Measurements from ENCODE around the gene NFIX. TPM values are rescaled to one million over a fixed set of nuclear protein-coding genes. Genes with fewer than 3 reads are reported as not detected.

The NFIX gene
- total RNA-seq, 1 donor from 2014 or later = 160 TPM

DNA sequence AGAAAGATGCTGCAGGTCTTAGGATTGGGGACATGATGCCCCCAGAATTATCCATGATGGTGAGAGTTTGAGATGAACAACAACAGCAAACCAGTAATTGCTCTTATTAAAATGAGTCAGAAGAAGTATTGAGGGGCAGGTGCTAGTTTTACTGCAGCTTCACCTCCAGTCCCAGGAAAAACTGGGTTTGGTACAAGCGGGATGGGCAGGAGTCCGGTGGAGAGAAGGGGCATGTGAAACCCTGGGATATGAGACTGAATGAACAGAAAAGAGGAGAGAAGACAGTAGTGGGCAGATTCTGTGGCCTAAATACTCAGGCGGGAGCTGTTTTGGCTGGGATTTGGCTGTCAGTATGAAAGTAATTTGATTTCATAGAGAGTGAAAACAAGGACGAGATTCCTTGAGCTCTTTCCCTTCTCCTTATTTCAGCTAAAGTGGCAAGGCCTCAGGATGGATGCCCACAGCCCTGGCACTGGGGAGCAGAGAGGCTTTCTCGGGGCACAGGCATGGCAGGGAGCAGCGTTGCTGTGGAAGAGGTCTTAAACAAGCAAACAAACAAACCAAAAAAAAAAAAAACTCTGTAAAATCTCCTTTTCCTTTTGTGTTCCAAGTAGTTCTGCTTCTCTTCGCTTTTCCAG, 30.7 kb downstream of the NFIX start:
- no peak for ATAC-seq (ENCODE audit: poor library complexity)
- DNase-seq = no peak
- intact Hi-C loops (cut with DNase I) = loop anchor here (5.0 kb wide), 1 partner anchor 34 kb away; no protein-coding TSS in a partner anchor

DNA sequence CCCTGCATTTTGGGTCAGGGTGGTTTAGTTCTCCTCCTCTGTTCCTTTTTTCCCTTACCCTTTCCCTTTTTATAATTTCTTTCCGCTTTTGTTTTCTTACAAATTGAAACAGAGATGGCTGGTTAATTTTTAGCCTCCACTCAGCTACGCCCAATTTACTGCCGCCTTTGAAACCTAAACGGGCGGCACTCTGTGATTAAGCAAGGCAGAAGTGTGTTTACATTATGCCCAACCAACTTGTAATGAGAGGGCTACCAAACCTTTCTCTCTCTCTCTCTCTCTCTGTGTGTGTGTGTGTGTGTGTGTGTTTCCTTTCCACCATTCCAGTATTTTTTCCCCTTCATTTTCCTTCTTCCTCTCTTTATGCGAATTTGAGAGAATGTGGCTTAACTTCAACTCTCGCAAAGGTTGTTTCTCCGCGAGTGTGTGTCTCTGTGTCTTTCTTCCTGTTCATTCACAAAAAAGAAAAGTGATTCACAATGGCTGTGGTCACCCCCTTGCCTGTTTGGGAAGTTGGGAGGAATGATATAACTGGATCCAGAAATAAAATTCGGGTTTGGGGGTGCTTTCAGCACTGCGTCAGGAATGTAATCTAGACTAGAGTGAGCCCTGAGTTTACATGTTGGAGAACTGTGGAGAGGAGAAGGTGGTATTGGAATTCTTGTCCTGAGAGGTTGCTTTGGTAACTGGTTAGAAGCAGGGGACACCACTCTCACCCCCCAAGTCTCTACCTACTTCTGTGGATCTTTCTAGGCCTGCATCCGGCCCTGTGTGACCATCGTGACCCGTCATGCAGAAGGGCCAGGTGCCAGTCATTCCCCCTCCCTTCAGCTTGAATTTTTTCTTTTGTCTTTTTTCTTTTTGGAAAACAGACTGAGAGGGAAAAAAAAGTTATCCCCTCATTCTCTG, 31.4 kb downstream of the NFIX start:
- intact Hi-C loops (cut with DNase I) = loop anchor here (5.0 kb wide), 1 partner anchor 34 kb away; no protein-coding TSS in a partner anchor
- DNase-seq (no peak), ATAC-seq (ENCODE audit: poor library complexity) (no peak)

DNA sequence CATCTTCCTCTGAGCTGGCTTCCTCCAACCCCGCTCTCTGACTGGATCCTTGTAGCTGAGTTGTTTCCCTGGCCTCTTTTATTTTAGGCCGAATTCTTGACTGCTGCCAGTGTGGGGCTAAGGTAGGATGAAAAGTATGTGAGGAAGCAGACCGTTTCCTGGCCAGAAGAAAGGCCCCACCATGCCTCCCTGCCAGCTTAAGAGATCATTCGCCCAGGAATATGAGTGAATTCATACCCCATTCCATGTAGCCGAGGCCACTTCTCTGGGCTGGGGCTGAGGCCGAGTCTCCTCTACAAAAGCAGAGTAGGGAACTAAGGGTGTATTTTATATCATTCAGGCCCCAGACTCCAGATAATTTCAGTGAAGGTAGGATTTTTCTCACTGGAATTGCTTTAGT, 32.3 kb downstream of the NFIX start:
- intact Hi-C loops (cut with DNase I) = loop anchor here (5.0 kb wide), 1 partner anchor 35 kb away; no protein-coding TSS in a partner anchor
- no peak for ATAC-seq (ENCODE audit: poor library complexity)
- DNase-seq = no peak

DNA sequence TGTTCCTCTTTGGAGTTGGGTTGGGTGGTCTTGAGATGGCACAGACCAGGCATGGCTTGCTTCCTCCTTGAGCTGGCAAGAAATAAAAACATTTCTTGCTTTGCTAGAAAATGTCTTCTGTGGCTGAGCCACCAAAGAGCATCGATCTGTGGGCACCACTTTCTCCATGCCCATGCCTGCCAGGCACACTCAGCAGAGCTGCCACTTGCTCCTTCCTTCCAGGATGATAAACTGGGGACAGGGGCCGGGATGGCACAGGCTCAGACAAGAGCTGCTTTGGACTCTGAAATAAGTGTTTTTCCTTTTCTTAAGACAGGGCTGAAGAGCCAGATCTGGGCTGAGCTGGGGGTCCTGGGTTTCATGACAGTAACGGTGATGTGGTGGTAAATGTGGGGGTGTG, 32.8 kb downstream of the NFIX start:
- intact Hi-C loops (cut with DNase I) = loop anchor here (5.0 kb wide), 1 partner anchor 36 kb away; no protein-coding TSS in a partner anchor
- ATAC-seq (ENCODE audit: poor library complexity) (no peak), DNase-seq (no peak)

DNA sequence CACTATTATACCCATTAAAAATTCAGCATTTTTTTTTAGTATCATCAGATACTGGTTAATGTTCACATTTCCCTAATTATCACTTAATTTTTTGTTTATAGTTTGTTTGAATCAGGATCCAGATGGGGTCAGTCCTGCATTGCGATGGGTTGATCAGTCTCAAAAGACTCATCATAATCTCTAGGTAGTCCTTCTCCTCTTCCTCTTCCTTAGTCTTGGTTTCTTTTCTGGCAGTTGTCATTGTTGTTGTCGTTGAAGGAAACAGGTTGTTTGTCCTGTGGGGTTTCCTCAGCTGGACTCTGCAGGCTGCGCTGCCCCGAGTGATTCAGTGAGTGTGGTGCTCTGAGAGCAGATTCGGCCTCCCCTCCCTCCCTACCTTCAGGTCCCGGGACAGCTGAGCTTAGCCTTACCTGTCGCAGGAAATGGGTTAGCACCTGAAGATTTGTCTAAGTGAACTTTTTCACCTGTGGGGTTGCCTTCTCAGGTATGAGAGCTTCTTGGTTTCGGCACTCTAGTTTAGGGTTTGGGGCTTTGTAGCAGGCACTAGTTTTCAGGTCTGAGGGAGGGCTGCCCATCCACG, 34.1 kb downstream of the NFIX start:
- DNase-seq (no peak), ATAC-seq (ENCODE audit: poor library complexity) (no peak)
- intact Hi-C loops (cut with DNase I) = loop anchor here (5.0 kb wide), 1 partner anchor 37 kb away; no protein-coding TSS in a partner anchor

DNA sequence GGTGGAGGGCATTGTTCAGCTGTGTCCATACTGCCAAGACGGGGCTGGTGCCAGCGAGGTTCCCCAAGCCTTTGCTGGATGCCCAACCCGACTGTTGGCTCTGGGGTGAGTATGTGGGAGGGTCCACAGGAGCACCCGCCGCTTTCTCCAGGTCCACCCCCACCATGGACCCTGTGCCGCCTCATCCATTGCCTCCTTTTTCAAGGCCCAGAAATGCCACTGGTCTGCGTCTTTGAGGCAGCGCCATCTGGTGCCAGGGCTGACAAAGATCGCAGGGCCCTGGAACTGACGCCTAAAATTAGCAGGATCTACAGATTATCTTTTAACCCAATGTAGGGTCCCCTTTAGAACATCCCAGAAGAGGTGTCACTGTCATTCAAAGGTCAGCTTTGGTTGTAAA, 34.6 kb downstream of the NFIX start:
- intact Hi-C loops (cut with DNase I) = loop anchor here (5.0 kb wide), 1 partner anchor 38 kb away; no protein-coding TSS in a partner anchor
- no peak for ATAC-seq (ENCODE audit: poor library complexity)
- no peak for DNase-seq

DNA sequence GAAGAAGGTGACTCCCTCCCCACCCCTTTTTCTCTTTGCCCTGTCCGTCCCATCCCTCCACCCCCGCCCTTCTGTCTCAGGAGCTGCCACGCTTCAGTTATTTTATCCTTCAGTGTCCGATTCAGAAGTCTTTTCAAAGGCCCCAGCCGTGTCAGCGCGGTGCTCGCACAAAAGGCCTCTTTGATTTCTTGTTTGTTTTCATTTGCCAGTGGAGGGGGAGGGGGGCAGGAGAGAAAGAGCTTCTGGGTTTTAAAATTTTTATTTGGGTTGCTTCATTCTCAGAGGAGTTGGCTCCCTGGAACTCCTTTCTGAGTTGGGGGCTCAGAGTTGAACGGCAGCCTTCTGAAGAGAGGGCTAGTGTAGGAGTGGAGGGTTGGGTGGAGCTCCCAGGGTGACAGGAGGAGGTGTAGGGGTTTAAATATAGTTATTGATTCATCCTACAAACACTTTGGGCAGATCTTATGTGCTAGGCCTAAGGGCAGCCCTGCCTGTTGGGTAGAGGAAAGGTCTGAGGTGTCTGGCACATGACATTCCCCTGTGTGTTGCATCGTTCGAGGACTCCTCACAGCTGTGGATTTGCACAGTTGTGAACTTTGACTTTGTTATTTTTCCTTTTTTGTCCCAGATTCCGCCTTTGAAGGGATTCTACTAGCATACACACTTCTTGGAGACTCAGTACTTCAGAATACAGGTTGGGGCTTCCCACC, 36.8 kb downstream of the NFIX start:
- intact Hi-C loops (cut with DNase I) = no loop called here
- DNase-seq (no peak), ATAC-seq (ENCODE audit: poor library complexity) (peak; percentile 48)

DNA sequence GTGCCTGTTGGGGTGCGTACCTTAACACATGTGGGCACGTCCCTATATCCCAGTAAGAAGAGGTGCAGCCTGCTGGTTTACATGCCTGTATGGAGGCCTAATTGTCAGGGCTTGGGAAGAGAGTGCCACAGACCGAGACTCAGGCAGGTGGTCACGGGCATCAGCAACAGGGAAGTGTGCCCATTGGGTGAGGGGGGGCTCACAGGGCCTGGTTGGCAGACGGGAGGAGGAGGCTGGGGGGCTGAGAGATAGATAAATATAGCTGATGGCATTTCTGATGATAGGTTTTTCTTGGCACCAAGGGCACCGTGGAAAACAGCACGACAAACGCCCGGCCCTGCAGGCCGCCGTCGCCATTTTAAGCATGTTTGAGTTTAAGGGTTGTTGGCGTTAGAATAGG, 37.6 kb downstream of the NFIX start:
- ATAC-seq (ENCODE audit: poor library complexity) (no peak), DNase-seq (no peak)
- intact Hi-C loops (cut with DNase I) = no loop called here

DNA sequence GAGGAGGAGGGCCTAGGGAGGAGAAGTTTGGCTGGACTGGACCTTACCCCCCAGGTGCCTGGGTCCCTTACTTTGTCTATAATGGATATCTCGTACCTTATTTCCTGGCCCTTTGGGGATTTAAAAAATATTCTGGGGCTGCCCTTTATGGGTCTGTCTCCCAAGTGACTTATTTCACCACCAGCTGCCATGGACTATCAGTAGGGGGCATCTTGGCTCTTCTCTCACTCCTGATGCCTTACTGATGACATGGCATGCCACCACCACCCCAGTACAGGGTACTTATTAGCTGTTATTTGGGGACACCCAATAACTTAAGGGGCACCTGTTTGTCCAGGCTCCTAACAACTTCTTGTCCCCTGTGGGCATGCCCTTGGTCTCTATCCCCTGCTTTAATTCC, 38.0 kb downstream of the NFIX start:
- intact Hi-C loops (cut with DNase I) = no loop called here
- DNase-seq = no peak
- ATAC-seq (ENCODE audit: poor library complexity) = no peak

DNA sequence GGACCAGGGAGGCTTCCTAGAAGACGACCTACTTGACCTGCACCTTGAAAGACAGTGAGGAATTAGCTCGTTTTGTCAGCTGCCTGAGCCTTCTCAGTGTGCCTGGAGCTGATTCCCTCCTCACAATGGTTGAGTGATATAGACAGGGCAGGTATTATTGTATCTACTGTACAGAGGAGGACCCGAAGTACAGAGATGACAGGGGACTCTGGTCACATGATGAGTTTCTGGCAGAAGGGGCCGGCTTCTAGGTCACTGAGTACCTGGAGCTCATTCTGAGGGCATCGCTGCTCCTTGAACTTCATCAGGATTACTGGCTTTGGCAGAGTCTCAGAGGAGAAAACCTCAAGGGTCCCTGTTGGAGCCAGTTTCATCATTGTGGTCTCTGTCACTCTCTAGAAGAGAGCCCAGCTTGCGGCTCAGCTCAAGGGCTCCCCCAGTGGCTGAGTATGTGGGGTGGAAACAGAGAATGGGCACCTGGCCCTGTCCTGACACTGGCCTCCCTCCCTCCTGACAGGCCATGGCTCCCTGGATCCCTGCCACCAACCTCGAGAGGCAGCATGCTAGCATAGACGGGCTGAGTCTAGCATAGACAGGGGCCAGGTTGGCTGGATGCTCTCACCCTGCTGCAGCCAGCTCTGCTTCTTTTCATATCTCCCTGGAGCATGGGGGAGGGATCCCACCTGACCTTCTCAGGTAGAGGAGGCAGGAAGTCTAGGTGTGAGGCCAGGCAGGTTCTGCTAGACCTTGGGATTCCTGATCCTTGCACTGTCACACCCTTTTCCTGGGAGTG, 38.7 kb downstream of the NFIX start:
- DNase-seq = peak; percentile 90
- peak; percentile 63 for ATAC-seq (ENCODE audit: poor library complexity)
- intact Hi-C loops (cut with DNase I) = no loop called here

DNA sequence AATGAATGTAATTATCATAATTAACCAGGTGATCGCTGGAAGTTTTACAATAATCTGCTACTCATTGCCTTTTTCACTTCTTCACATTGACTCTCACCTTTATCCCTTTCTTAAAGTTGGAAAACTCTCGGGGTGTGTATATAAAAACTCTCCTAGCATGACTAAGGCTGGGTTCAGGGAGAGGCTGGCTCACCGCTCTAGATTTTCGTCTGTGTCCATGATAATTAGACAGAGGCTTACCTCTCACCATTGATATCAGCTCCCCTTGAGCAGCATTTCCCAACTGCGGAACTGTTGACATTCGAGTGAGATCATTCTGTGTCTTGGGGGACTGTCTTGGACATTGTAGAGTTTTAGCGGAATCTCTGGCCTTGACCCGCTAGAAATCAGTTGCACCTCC, 39.4 kb downstream of the NFIX start:
- intact Hi-C loops (cut with DNase I) = no loop called here
- no peak for ATAC-seq (ENCODE audit: poor library complexity)
- no peak for DNase-seq

DNA sequence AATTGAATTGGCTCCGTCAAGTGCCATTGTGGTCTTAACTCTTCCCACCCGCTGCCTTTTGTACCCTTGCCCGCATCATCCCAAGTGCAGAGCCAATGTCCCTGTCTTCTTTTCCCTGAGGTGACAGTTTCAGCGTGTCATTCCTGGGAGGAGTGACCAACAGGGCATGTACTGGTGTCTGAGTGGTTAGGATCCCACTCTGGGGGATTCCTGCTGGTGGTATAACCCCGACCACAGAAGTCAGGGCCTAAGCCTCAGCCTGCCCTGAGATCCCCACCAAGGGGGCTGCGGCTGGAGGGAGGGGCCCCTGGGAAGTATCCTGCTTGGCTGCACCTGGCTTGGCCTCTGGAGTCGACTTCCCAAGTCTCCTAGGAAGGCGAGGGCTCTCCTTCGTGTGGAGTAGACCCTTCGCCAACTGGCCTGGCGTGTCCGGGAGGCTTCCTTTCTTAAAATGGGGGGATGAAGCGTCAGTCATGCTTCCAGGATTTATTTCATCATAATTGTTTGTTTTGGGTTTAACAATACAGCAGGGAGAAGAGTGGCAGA, 40.6 kb downstream of the NFIX start:
- DNase-seq = no peak

DNA sequence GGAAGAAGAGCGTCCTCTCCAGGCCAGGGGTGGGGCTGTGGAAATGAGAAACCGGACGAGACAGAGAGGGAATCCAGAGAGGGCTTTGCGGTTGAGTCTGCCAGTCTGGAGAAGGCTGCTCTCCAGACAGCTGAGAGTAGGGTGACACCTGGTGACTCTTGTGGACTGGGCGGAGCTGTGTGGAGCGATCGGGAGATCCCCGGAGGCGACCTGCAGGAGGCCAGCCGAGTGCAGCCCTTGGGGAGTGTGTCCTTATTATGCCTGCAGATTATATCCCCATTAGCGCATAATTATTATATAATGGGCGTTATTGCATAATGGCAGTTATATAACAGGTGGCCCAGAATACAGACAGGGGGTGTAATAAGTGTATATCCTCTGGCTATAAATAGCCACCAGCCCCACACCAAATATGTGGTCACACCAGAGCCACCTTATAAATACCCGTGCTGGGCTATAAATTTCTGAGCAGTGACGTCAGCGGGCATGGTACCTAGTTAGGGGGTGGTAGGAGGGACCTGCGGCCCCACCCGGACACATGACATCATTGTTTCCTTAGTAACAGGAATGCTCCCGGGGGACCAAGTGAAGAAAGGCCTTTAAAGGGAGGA, 41.2 kb downstream of the NFIX start:
- intact Hi-C loops (cut with DNase I) = no loop called here
- DNase-seq (no peak), ATAC-seq (ENCODE audit: poor library complexity) (peak; percentile 8)

More for the DNA sequence above, 40.6 kb downstream of the NFIX start:
- no peak for ATAC-seq (ENCODE audit: poor library complexity)
- intact Hi-C loops (cut with DNase I) = no loop called here

DNA sequence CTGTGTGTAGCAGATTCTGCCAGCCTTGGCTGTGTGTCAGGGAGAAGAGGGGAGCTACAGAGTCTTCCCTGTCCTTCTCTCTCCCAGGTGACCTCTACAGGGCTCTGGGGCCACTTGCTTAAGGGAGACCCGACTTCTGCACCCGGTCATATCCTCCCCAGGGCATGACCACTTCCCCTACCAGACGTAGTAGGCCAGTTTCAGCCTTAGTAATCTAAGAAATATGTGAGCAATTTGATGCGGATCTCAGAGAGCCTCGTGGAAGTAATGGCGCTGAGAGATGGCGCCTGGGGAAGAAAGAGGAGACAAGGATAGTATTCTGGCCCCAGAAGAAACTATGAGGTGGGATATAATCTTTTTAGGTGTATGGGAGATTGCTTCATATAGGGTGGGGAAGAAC, 41.9 kb downstream of the NFIX start:
- DNase-seq (no peak), ATAC-seq (ENCODE audit: poor library complexity) (no peak)
- intact Hi-C loops (cut with DNase I) = no loop called here

DNA sequence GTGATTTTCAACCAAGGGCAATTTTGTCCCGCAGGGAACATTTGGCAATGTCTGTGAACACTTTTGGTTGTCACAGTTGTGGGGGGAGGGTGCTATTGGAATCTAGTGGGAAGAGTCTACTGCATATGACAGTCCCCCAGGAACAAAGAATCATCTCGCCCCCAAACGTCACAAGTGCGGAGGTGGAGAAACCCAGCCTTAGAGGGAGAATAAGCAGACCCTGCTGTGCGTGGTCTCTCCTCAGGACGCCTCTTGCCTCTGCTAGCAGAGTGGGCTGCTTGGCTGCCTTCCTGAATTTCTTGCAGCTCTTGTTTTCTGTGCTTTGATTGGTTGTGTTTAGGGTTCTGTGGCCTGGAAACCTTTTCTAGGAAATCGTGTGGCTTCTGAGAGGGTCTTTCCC, 42.5 kb downstream of the NFIX start:
- DNase-seq = no peak
- intact Hi-C loops (cut with DNase I) = no loop called here
- ATAC-seq (ENCODE audit: poor library complexity) = no peak

DNA sequence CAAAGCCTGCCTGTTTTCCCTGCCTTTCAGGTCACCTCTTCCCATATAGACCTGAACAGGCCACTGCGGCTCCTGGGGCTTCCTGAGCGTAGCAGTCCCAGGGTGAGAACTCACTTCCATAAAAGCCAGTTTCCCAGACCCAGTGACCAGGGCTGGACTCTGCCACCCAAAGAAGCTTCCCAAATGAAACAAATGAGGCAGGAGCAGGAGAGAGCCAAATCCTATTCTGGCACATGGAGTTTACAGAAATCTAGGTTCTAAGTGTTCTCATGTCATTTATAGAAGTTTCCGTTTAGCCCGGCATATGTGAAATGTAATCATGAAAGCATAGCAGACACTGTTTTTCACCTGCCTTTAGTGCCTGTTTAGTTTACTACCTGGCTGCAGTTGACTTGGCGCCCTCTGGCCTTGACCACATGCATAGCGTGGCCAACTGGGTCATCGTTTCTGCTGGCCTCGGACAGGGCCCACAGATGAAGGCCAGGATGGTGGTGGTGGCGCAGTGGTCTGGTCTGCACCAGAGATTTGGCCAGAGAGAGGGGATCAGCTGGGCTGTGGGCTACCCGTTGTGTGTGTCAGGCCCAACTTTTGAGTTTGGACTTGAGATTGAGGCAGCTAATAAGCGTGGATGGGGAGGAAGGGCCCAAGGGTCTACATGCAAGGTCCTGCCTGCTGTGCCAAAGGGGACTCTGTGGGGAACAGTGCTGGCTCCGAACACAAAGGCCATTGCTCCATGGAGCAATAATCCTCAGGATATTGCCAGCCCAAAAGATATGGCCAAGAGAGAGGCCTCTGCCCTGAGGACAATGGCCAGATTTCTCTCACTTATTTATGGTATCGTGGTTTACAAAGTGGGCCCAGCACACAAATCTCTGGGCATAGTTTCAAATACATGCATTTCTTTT, 43.3 kb downstream of the NFIX start:
- ATAC-seq (ENCODE audit: poor library complexity) = no peak
- intact Hi-C loops (cut with DNase I) = no loop called here
- no peak for DNase-seq

All from Right ventricle myocardium superior (tissue), 1 donor.